Measurements from ENCODE around the gene TRAF2. TPM values are rescaled to one million over a fixed set of nuclear protein-coding genes. Genes with fewer than 3 reads are reported as not detected.

The TRAF2 gene
- total and polyA plus RNA-seq, 2 of the 8 experiments (the other 6 are each of a cell fraction or from before 2014, with no cell fraction given), result 26.9 to 50.2 TPM

Small RNA genes within 50 kb of the gene (microRNA-seq; reads per million reads assigned to microRNA genes)
- gene MIR4479 (ENCODE audit: borderline microRNAs expressed in 2 of 2, borderline number of aligned reads in 2 of 2, borderline replicate concordance in 1 of 2), result 0 to 0.46 reads per million in 2 experiments

Small RNA genes within 50 kb of the gene (small RNA-seq; reads per million reads assigned to genes)
- gene MIR4479 (ENCODE audit: insufficient read depth), result 0.86 reads per million

Other genes starting within 250 kb of the TRAF2 start
- gene EGFL7, start 223.6 kb upstream of the TRAF2 start, total RNA-seq (2021; fragmentation: NEBNext Ultra II Directional; extraction: Animal tissue kit (Norgen Biotek cat#: 25700)), result 37.8 and 39.8 TPM in 2 replicates
- gene EGFL7, start 223.6 kb upstream of the TRAF2 start, polyA plus RNA-seq (2011; rRNA removed), result 53.4 and 82.5 TPM in 2 replicates
- 30.5 and 31.6 TPM in 2 replicates for gene AGPAT2, start 199.1 kb upstream of the TRAF2 start, total RNA-seq (2021; fragmentation: NEBNext Ultra II Directional; extraction: Animal tissue kit (Norgen Biotek cat#: 25700))
- gene AGPAT2, start 199.1 kb upstream of the TRAF2 start, polyA plus RNA-seq (2011; rRNA removed), result 37.6 and 52.1 TPM in 2 replicates
- 32.3 and 35.3 TPM in 2 replicates for gene DIPK1B, start 173.9 kb upstream of the TRAF2 start, total RNA-seq (2021; fragmentation: NEBNext Ultra II Directional; extraction: Animal tissue kit (Norgen Biotek cat#: 25700))
- gene DIPK1B, start 173.9 kb upstream of the TRAF2 start, polyA plus RNA-seq (2011; rRNA removed), result 64.8 and 78.8 TPM in 2 replicates
- gene LCN10, start 143.6 kb upstream of the TRAF2 start, total RNA-seq (2021; fragmentation: NEBNext Ultra II Directional; extraction: Animal tissue kit (Norgen Biotek cat#: 25700)), result 2.8 and 4.8 TPM in 2 replicates
- gene LCN10, start 143.6 kb upstream of the TRAF2 start, polyA plus RNA-seq (2011; rRNA removed), result 2.6 and 3.5 TPM in 2 replicates
- not detected in 2 replicates for gene LCN6, start 138.0 kb upstream of the TRAF2 start, total RNA-seq (2021; fragmentation: NEBNext Ultra II Directional; extraction: Animal tissue kit (Norgen Biotek cat#: 25700))
- gene LCN6, start 138.0 kb upstream of the TRAF2 start, polyA plus RNA-seq (2011; rRNA removed), result not detected in 2 replicates
- gene LCN8, start 128.3 kb upstream of the TRAF2 start, total RNA-seq (2021; fragmentation: NEBNext Ultra II Directional; extraction: Animal tissue kit (Norgen Biotek cat#: 25700)), result not detected in 2 replicates
- gene LCN8, start 128.3 kb upstream of the TRAF2 start, polyA plus RNA-seq (2011; rRNA removed), result 0.14 TPM in 1 of 2 replicates, not detected in the other
- 0.47 and 0.61 TPM in 2 replicates for gene LCN15, start 122.0 kb upstream of the TRAF2 start, total RNA-seq (2021; fragmentation: NEBNext Ultra II Directional; extraction: Animal tissue kit (Norgen Biotek cat#: 25700))
- 0.08 and 0.25 TPM in 2 replicates for gene LCN15, start 122.0 kb upstream of the TRAF2 start, polyA plus RNA-seq (2011; rRNA removed)
- 50.6 and 51.1 TPM in 2 replicates for gene TMEM141, start 95.2 kb upstream of the TRAF2 start, total RNA-seq (2021; fragmentation: NEBNext Ultra II Directional; extraction: Animal tissue kit (Norgen Biotek cat#: 25700))
- gene TMEM141, start 95.2 kb upstream of the TRAF2 start, polyA plus RNA-seq (2011; rRNA removed), result 137 and 140 TPM in 2 replicates
- 0.78 and 1.6 TPM in 2 replicates for gene CCDC183, start 90.2 kb upstream of the TRAF2 start, total RNA-seq (2021; fragmentation: NEBNext Ultra II Directional; extraction: Animal tissue kit (Norgen Biotek cat#: 25700))
- gene CCDC183, start 90.2 kb upstream of the TRAF2 start, polyA plus RNA-seq (2011; rRNA removed), result 0.51 and 1.1 TPM in 2 replicates
- 129 and 130 TPM in 2 replicates for gene RABL6, start 78.6 kb upstream of the TRAF2 start, total RNA-seq (2021; fragmentation: NEBNext Ultra II Directional; extraction: Animal tissue kit (Norgen Biotek cat#: 25700))
- 70.1 and 98.6 TPM in 2 replicates for gene RABL6, start 78.6 kb upstream of the TRAF2 start, polyA plus RNA-seq (2011; rRNA removed)
- 0.86 and 0.97 TPM in 2 replicates for gene AJM1, start 44.0 kb upstream of the TRAF2 start, total RNA-seq (2021; fragmentation: NEBNext Ultra II Directional; extraction: Animal tissue kit (Norgen Biotek cat#: 25700))
- 0.12 and 0.33 TPM in 2 replicates for gene AJM1, start 44.0 kb upstream of the TRAF2 start, polyA plus RNA-seq (2011; rRNA removed)
- 109 and 111 TPM in 2 replicates for gene PHPT1, start 37.1 kb upstream of the TRAF2 start, total RNA-seq (2021; fragmentation: NEBNext Ultra II Directional; extraction: Animal tissue kit (Norgen Biotek cat#: 25700))
- gene PHPT1, start 37.1 kb upstream of the TRAF2 start, polyA plus RNA-seq (2011; rRNA removed), result 226 and 246 TPM in 2 replicates
- 4.5 TPM in 2 replicates for gene MAMDC4, start 34.2 kb upstream of the TRAF2 start, total RNA-seq (2021; fragmentation: NEBNext Ultra II Directional; extraction: Animal tissue kit (Norgen Biotek cat#: 25700))
- gene MAMDC4, start 34.2 kb upstream of the TRAF2 start, polyA plus RNA-seq (2011; rRNA removed), result 3.1 and 6.6 TPM in 2 replicates
- gene EDF1, start 20.2 kb upstream of the TRAF2 start, total RNA-seq (2021; fragmentation: NEBNext Ultra II Directional; extraction: Animal tissue kit (Norgen Biotek cat#: 25700)), result 337 and 338 TPM in 2 replicates
- 297 and 298 TPM in 2 replicates for gene EDF1, start 20.2 kb upstream of the TRAF2 start, polyA plus RNA-seq (2011; rRNA removed)
- 49.0 and 49.5 TPM in 2 replicates for gene FBXW5, start 58.2 kb downstream of the TRAF2 start, total RNA-seq (2021; fragmentation: NEBNext Ultra II Directional; extraction: Animal tissue kit (Norgen Biotek cat#: 25700))
- 71.0 and 93.6 TPM in 2 replicates for gene FBXW5, start 58.2 kb downstream of the TRAF2 start, polyA plus RNA-seq (2011; rRNA removed)
- gene C8G, start 58.7 kb downstream of the TRAF2 start, total RNA-seq (2021; fragmentation: NEBNext Ultra II Directional; extraction: Animal tissue kit (Norgen Biotek cat#: 25700)), result 0.80 TPM in 1 of 2 replicates, not detected in the other
- 0.62 and 1.8 TPM in 2 replicates for gene C8G, start 58.7 kb downstream of the TRAF2 start, polyA plus RNA-seq (2011; rRNA removed)
- gene LCN12, start 65.8 kb downstream of the TRAF2 start, total RNA-seq (2021; fragmentation: NEBNext Ultra II Directional; extraction: Animal tissue kit (Norgen Biotek cat#: 25700)), result 1.5 and 1.7 TPM in 2 replicates
- 1.1 and 2.1 TPM in 2 replicates for gene LCN12, start 65.8 kb downstream of the TRAF2 start, polyA plus RNA-seq (2011; rRNA removed)
- gene PTGDS, start 91.0 kb downstream of the TRAF2 start, total RNA-seq (2021; fragmentation: NEBNext Ultra II Directional; extraction: Animal tissue kit (Norgen Biotek cat#: 25700)), result 2.2 and 2.3 TPM in 2 replicates
- gene PTGDS, start 91.0 kb downstream of the TRAF2 start, polyA plus RNA-seq (2011; rRNA removed), result 1.7 and 2.5 TPM in 2 replicates
- 0.15 TPM in 1 of 2 replicates, not detected in the other for gene LCNL1, start 96.5 kb downstream of the TRAF2 start, total RNA-seq (2021; fragmentation: NEBNext Ultra II Directional; extraction: Animal tissue kit (Norgen Biotek cat#: 25700))
- gene LCNL1, start 96.5 kb downstream of the TRAF2 start, polyA plus RNA-seq (2011; rRNA removed), result 0.11 and 0.35 TPM in 2 replicates
- gene PAXX, start 105.9 kb downstream of the TRAF2 start, total RNA-seq (2021; fragmentation: NEBNext Ultra II Directional; extraction: Animal tissue kit (Norgen Biotek cat#: 25700)), result 40.8 and 43.4 TPM in 2 replicates
- 45.9 and 56.8 TPM in 2 replicates for gene PAXX, start 105.9 kb downstream of the TRAF2 start, polyA plus RNA-seq (2011; rRNA removed)
- gene CLIC3, start 110.1 kb downstream of the TRAF2 start, total RNA-seq (2021; fragmentation: NEBNext Ultra II Directional; extraction: Animal tissue kit (Norgen Biotek cat#: 25700)), result not detected in 2 replicates
- gene CLIC3, start 110.1 kb downstream of the TRAF2 start, polyA plus RNA-seq (2011; rRNA removed), result 0.12 and 0.33 TPM in 2 replicates
- 12.5 and 15.2 TPM in 2 replicates for gene ABCA2, start 141.7 kb downstream of the TRAF2 start, total RNA-seq (2021; fragmentation: NEBNext Ultra II Directional; extraction: Animal tissue kit (Norgen Biotek cat#: 25700))
- 14.3 and 21.9 TPM in 2 replicates for gene ABCA2, start 141.7 kb downstream of the TRAF2 start, polyA plus RNA-seq (2011; rRNA removed)
- gene FUT7, start 145.6 kb downstream of the TRAF2 start, total RNA-seq (2021; fragmentation: NEBNext Ultra II Directional; extraction: Animal tissue kit (Norgen Biotek cat#: 25700)), result not detected in 2 replicates
- gene FUT7, start 145.6 kb downstream of the TRAF2 start, polyA plus RNA-seq (2011; rRNA removed), result not detected in 2 replicates
- 41.9 and 44.1 TPM in 2 replicates for gene NPDC1, start 159.7 kb downstream of the TRAF2 start, total RNA-seq (2021; fragmentation: NEBNext Ultra II Directional; extraction: Animal tissue kit (Norgen Biotek cat#: 25700))
- 26.2 and 43.6 TPM in 2 replicates for gene NPDC1, start 159.7 kb downstream of the TRAF2 start, polyA plus RNA-seq (2011; rRNA removed)
- gene ENTPD2, start 167.5 kb downstream of the TRAF2 start, total RNA-seq (2021; fragmentation: NEBNext Ultra II Directional; extraction: Animal tissue kit (Norgen Biotek cat#: 25700)), result 3.2 and 3.8 TPM in 2 replicates
- 0.65 and 1.9 TPM in 2 replicates for gene ENTPD2, start 167.5 kb downstream of the TRAF2 start, polyA plus RNA-seq (2011; rRNA removed)
- 30.3 and 32.1 TPM in 2 replicates for gene SAPCD2, start 184.0 kb downstream of the TRAF2 start, total RNA-seq (2021; fragmentation: NEBNext Ultra II Directional; extraction: Animal tissue kit (Norgen Biotek cat#: 25700))
- gene SAPCD2, start 184.0 kb downstream of the TRAF2 start, polyA plus RNA-seq (2011; rRNA removed), result 12.7 and 17.3 TPM in 2 replicates
- 5.4 and 5.5 TPM in 2 replicates for gene UAP1L1, start 191.0 kb downstream of the TRAF2 start, total RNA-seq (2021; fragmentation: NEBNext Ultra II Directional; extraction: Animal tissue kit (Norgen Biotek cat#: 25700))
- gene UAP1L1, start 191.0 kb downstream of the TRAF2 start, polyA plus RNA-seq (2011; rRNA removed), result 2.0 and 3.5 TPM in 2 replicates
- 35.1 and 36.3 TPM in 2 replicates for gene MAN1B1, start 200.5 kb downstream of the TRAF2 start, total RNA-seq (2021; fragmentation: NEBNext Ultra II Directional; extraction: Animal tissue kit (Norgen Biotek cat#: 25700))
- 33.7 and 36.5 TPM in 2 replicates for gene MAN1B1, start 200.5 kb downstream of the TRAF2 start, polyA plus RNA-seq (2011; rRNA removed)
- gene DPP7, start 228.2 kb downstream of the TRAF2 start, total RNA-seq (2021; fragmentation: NEBNext Ultra II Directional; extraction: Animal tissue kit (Norgen Biotek cat#: 25700)), result 21.2 and 21.5 TPM in 2 replicates
- gene DPP7, start 228.2 kb downstream of the TRAF2 start, polyA plus RNA-seq (2011; rRNA removed), result 26.8 and 34.7 TPM in 2 replicates

Measured in H1 (cell line).